Psoas muscle (tissue), 8 donors: ENCODE data around the gene RBFOX2. TPM values are rescaled to one million over a fixed set of nuclear protein-coding genes. Genes with fewer than 3 reads are reported as not detected.

Source experiments
- ATAC-seq, 4 donors: fragments of 200-7000 bp; cut with Tn5 transposase; one replicate each; pipeline ENCODE4 v1.9.1; 2020; ENCODE audit warnings: moderate library complexity in 3 of 4, mild to moderate bottlenecking in 2 of 4
- DNase-seq, 2 donors: peaks; one replicate each; pipeline ENCODE4 v3.0.0-alpha.2; 2020
- H3K27ac ChIP-seq: fragments of 200-600 bp; one replicate; pipeline ENCODE4 v1.8.0; 2022
- H3K27me3 ChIP-seq, 3 donors: fragments of 200-600 bp in 1 of 3; one replicate each; pipeline versions ENCODE4 v1.6.1 to v1.8.0; 2013 to 2022; ENCODE audit warnings: low read length in 2 of 3, mild to moderate bottlenecking in 2 of 3, moderate library complexity in 1 of 3; ENCODE audit not compliant: insufficient read depth in 3 of 3
- H3K36me3 ChIP-seq, 2 donors: fragments of 200-600 bp in 1 of 2; one replicate each; pipeline versions ENCODE4 v1.6.1 to v1.8.0; 2013 to 2022; ENCODE audit warnings: low read depth in 1 of 2, mild to moderate bottlenecking in 1 of 2, moderate library complexity in 1 of 2; ENCODE audit not compliant: insufficient read depth in 1 of 2
- H3K4me1 ChIP-seq: fragments of 200-600 bp; one replicate; pipeline ENCODE4 v1.8.0; 2022
- H3K4me3 ChIP-seq: fragments of 200-600 bp; one replicate; pipeline ENCODE4 v1.8.0; 2022; ENCODE audit warnings: mild to moderate bottlenecking
- H3K9me3 ChIP-seq: fragments of 200-600 bp; one replicate; pipeline ENCODE4 v1.8.0; 2022
- CTCF ChIP-seq: fragments of 200-600 bp; IDR thresholded peaks from one replicate; pipeline ENCODE4 v1.8.0; 2022; ENCODE audit warnings: antibody characterized with exemption
- WGBS, 3 donors: extraction: QIAGEN DNeasy Blood & Tissue Kit; methylation state at CpG; one replicate each; pipeline versions ENCODE4 v1.1.6 to v1.1.7; 2013; 5-methylcytosine and 5-hydroxymethylcytosine counted together
- intact Hi-C, 2 donors: fragments of 100-400 bp; cut with DNase I; formaldehyde crosslinking; loops; one replicate each; pipeline versions ENCODE4 v1.11.0 to v1.14.2; 2022
- polyA plus RNA-seq, 3 donors: library from polyadenylated mRNA; stranded (reverse); fragments of 200-250 nt; gene quantifications; one replicate each; pipeline ENCODE4 v1.2.3, GENCODE V29; 2013
- total RNA-seq, 4 donors: library from RNA; stranded (reverse); fragmentation: NEBNext Ultra II Directional in 2 of 4; extraction: Animal tissue kit (Norgen Biotek cat#: 25700) in 2 of 4; gene quantifications; one replicate each; pipeline versions ENCODE4 v1.2.1 to v1.2.4, GENCODE V29; 2021 to 2023
- donor health status: healthy with polysubstance abuse.
- donor health status: DM: no; HTN: no; CAD: no; lungs with moderate emphysema.
- donor health status: Bipolar disorder and iron deficiency.
- donor health status: healthy.
- donor health status: DM: yes; HTN: yes; CAD: no.
- donor health status: DM: no; HTN: no; CAD: no.
- donor health status: DM: no; HTN: no; CAD: no.
- donor health status: DM: yes; HTN: yes; CAD: no.

Gene RBFOX2
- total and polyA plus RNA-seq, 7 donors = 7.7 to 50.4 (median 28.4) TPM

- Histone ChIP-seq H3K27me3 (no peaks in the 10 kb centered on the region), H3K27ac (peak overlapping the region; percentile 85), H3K36me3 (no peaks in the 10 kb centered on the region), H3K4me3 (no peak overlapping the region), H3K4me1 (peaks cover 61% of the 10 kb centered on the region), H3K9me3 (no peaks in the 10 kb centered on the region)
- no peak for ATAC-seq
- no peak for TF ChIP-seq CTCF
- 58 to 66% (median 61%) methylated on average over 3 of the region's 3 CpGs for WGBS, 3 donors
- DNase-seq = no peak
- intact Hi-C loops = loop anchor here (5.0 kb wide), 2 partner anchors 70 to 75 kb away; no protein-coding TSS in a partner anchor
Measured at GRCh38 chr22:35841907-35842518, 186.6 kb downstream of the RBFOX2 start.

- peaks cover 73% of the 10 kb centered on the region for H3K4me1 ChIP-seq
Measured at GRCh38 chr22:35840302-35840739, 188.3 kb downstream of the RBFOX2 start.

DNA sequence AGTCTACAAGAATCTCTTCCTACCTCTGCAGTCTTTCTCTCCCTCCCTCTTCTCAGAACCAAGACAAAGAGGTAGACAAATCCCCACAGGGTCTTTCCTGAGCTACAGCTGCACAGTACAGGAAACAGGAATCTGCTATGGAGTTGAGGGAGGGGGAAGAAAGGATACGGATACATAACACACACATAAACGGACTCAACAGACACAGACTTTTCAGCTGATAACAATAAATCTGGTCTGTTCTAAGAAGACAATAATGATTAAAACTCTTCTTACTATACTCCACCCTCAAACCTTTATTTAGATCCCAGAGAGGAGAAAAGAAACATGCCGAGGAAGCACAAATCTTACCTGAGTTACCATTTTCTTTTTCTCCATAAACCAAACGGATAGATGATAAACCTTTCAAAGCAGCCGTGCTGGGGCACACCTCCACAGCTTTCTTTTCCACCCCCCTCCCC lies 188.8 kb downstream of the RBFOX2 start:
- Histone ChIP-seq H3K36me3 (no peaks in the 10 kb centered on the region), H3K4me1 (peaks cover 73% of the 10 kb centered on the region), H3K4me3 (peak overlapping the region; percentile 67), H3K27me3 (no peaks in the 10 kb centered on the region), H3K27ac (peak overlapping the region; percentile 85), H3K9me3 (no peaks in the 10 kb centered on the region)
- ATAC-seq (peak in 2 of 4 donors; percentile 7 to 8), DNase-seq (no peak)
- intact Hi-C loops = loop anchor here (5.0 to 10.0 kb wide), 4 partner anchors 53 to 215 kb away; no protein-coding TSS in a partner anchor
- no peak for TF ChIP-seq CTCF
- 2 to 5% (median 4%) methylated on average over 5 of the region's 5 CpGs for WGBS, 3 donors

More at GRCh38 chr22:35840302-35840739, 188.3 kb downstream of the RBFOX2 start:
- ATAC-seq (peak; percentile 86 to 91 (median 90)), DNase-seq (peak; percentile 87 to 92)
- H3K27me3 ChIP-seq = no peaks in the 10 kb centered on the region
- H3K27ac ChIP-seq = peak overlapping the region; percentile 85
- no peak for TF ChIP-seq CTCF
- no peaks in the 10 kb centered on the region for H3K36me3 ChIP-seq
- no peaks in the 10 kb centered on the region for H3K9me3 ChIP-seq
- intact Hi-C loops = loop anchor here (5.0 kb wide), 2 partner anchors 72 to 77 kb away; no protein-coding TSS in a partner anchor
- peak overlapping the region; percentile 67 for H3K4me3 ChIP-seq
- WGBS, 3 donors = 0 to 2% (median 1%) methylated on average over 9 of the region's 9 CpGs

DNA sequence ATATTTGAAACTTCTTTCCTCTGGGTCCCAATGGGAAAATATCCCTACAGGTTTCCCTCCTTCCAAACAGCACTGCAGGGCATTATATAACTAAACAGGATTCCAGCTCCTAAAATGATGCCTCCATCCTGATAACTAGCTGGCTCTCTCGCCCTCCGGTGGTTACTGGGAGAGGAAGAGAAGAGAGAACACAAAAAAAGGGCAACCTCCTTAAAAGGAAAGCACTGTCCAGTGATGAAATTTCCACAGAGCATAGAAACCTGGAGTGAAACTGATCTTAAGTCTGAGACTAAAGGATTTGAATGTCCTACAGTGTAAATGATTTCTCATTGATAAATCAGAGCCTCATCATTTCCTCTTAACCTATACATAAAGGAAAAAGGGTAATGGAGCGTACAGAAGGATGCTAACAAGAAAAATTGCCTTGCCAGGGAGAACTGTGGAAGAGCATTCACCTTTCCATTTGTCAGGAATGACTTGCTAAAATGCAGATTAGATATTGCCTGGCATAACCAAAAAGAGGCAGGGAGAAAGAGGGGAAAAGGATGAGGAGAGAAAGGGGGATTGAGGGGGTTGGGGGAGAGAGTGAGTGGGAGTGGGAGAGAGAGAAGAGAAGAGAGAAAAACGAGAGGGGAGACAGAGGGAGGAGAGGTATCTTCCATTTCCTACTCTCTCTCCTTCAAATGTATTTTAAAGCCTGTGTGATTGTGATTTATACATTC lies 189.6 kb downstream of the RBFOX2 start:
- intact Hi-C loops = loop anchor here in 1 of 2 donors (5.0 to 10.0 kb wide), 2 partner anchors 52 to 214 kb away; no protein-coding TSS in a partner anchor
- peak overlapping the region; percentile 67 for H3K4me3 ChIP-seq
- no peaks in the 10 kb centered on the region for H3K9me3 ChIP-seq
- peak overlapping the region; percentile 85 for H3K27ac ChIP-seq
- DNase-seq (peak in 1 of 2 donors; percentile 25), ATAC-seq (peak in 1 of 4 donors; percentile 21)
- WGBS, 3 donors = 14 to 18% (median 16%) methylated on average over 4 of the region's 4 CpGs
- peaks cover 80% of the 10 kb centered on the region for H3K4me1 ChIP-seq
- H3K27me3 ChIP-seq = no peaks in the 10 kb centered on the region
- H3K36me3 ChIP-seq = no peaks in the 10 kb centered on the region
- peak; percentile 35 for TF ChIP-seq CTCF
